Cerebellar nuclear complex (tissue), 1 donor: ENCODE data around the gene MSI2.

Experiments used
- DNase-seq, 2 experiments: peaks; one replicate each; lab custom pipeline; 2025; lab: John Stamatoyannopoulos, UW

Gene MSI2

DNA sequence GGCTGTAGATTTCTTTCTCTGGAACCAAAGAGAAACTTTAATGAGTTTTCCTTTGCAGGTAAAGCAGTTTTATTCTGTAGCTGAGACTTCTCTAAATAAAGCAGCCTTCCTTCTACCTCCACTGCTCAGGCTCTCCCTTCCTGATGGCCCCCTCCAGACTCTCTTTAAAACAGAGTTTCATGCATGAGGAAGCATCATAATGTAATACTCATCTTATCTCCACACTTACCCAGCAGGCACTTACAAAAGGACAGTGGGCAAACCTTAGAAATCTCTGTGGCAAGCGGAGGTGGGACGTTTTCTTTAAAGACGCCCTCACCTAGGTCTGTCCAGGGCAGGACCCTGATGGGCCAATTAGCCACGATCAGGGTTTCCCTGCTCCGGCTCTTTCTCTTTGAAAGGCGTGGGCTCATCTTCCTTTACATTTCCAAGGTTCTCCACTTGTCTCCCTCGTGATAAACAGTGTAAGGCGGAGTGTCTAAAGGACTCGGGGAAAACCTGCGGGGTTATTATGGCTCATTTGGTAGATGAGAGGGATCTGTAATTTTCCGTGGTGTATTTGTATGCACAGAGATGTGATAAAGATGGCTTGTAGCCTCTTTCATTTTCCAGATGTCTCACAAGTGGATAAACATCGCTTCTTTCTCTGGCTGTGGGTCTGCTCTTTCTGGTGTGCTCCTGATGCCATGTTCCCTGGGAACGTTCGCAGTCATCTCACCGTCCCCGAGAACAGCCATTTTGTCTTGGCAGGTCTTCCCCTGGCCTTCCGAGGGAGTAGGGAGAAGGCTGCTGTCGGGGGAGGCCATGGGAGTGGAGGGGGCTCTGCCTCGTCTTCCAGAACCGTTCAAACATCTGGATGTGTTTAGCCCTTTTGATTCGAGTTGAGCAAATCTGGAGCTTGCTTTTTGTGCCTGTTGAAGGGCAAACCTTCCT is 249.8 kb downstream of the MSI2 start:
- DNase-seq: no peak

DNA sequence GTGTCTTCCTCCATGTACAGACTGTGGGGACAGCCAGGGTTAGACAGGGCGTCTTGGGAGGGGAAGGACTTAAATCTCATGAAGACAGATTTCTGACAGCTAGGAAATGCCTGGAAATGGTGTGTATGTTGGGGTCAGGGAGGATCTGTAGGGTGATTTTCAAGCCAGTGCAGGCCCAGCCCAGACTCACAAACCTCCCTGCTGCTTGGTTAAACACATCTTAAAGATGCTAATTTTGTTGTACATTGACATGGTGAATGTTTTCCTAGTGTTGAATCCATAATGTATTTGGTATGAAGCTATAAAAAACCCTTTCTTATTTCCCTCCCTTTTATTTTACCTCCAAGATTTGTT is 250.4 kb downstream of the MSI2 start:
- no peak for DNase-seq

- DNase-seq: no peak
Observed at GRCh38 chr17:57507828-57508227, 251.5 kb downstream of the MSI2 start.

DNA sequence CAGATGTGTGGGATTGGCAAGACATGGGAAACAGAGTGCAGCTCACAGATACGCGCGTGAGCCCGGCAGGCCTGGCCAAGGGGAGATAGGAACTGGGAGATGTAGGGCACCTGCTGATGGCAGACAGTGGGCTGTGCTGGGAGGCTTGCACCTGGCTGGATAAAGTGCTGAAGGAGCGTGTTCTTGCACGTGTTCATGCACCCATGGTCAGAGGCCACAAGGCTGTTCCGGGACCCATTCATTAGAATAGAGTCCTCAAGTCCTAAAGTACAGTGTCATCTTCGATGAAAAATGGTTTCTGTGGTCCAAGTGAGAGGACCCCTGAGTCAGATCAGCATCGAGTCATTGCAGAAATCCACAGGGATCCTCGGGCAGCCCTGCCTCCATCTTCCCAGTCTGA is 252.3 kb downstream of the MSI2 start:
- DNase-seq: no peak

DNA sequence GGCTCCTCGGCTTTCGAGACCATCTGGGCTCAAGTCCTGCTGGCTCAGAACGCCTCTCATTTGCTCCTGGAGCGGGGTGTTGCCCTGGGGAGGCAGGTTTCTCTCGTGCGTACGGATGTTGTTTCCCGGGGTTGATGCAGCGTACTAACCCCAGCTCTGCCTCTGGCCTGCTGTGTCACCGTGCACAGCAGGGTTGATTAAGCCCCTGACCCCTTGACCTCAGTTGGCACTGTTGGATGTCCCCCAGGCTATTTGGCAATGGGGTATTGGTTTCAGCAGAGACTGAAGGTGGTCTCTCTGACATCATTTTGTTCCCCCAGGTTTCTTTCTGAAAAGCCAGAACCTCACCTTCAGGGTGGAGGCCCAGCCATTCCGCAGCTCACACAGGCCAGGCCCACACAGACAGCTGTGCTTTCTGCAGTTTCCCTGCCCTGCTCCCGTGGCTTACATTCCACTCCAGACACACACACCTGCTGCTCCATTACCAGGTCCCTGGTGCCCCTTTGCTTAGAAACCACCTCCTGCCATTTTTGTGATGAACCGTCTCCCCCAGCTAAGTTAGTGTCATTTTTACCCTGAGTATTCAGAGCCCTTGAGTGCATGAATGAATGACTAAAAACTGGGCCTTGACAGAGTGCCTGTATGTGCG is 255.3 kb downstream of the MSI2 start:
- DNase-seq: no peak

DNA sequence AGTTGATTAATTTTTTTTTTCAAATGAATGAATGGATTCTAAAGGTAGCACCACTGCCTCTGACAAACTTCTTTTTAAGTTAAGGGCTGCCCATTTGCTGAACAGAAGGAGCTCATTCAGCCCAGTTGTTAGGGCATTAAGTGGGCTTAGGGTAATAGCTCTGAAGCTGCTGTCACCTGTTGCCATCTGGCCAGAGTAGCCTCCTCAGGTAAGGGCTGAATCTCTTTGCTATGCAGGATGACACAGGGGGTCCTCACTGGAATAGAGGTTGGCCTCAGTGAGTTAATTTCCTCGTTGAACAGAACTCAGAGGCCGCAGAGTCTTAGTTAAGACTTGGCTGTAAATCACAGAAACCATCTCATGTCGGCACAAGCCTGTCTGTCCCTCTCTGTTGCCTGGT is 255.9 kb downstream of the MSI2 start:
- DNase-seq: no peak

DNA sequence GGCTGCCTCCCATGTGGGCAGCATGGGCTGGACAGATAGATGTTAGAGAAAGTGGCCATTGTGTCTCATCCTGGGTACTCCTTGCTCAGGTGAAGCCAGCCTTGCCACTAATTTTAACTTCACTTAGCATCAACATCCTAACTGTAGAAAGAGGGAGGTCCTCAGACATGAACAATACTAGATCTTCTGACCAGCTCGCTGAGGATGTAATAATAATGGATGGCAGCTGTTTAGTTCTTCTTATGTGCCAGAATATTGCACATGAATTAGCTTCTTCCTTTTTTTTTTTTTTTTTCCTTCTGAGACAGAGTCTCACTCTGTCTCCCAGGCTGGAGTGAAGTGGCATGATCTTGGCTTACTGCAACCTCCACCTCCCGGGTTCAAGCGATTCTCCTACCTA is 256.4 kb downstream of the MSI2 start:
- no peak for DNase-seq

DNA sequence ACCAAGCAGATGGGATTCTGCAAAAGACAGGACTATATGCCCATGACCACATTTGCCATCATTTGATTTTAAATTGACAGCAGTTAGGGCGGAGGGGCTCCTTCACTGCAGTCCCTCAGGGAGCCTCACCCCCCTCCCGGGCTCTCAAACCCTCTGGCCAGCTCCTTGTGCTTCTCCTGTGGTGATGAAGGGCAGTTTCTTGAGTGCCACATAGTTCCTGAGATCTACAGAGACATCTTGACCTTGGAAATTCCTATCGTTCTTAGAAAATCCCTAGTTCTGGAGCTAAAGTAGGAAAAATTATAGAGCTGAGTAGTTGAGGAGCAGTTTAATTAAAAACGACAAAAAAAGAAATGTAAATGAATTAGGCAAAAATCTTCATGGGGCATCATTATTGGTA is 257.2 kb downstream of the MSI2 start:
- DNase-seq: no peak

GRCh38 chr17:57514614-57515013 is 258.3 kb downstream of the MSI2 start:
- no peak for DNase-seq

DNA sequence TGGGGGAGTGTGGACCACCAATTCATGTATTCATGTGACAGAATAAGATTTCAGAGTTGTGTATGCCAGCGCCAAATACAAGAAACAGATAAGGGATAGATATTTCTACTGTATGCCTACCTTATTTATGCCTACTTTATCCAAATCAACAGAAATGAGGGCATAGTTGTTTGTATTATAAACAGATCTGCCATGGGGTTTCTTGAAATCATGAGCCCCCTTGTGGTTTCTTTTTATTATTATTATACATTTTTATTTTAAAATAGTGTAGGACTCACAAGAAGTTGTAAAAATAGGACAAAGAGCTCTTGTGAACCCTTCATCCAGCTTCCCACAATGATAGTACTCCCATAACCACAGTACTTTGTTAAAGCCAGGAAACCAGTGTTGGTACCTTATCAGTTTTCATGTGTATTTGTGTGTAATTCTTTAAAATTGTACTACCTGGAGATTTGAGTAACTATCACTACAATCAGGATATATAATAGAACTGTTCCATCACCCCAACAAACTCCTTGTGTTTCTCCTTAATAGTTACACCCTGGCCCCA is 259.4 kb downstream of the MSI2 start:
- no peak for DNase-seq

DNA sequence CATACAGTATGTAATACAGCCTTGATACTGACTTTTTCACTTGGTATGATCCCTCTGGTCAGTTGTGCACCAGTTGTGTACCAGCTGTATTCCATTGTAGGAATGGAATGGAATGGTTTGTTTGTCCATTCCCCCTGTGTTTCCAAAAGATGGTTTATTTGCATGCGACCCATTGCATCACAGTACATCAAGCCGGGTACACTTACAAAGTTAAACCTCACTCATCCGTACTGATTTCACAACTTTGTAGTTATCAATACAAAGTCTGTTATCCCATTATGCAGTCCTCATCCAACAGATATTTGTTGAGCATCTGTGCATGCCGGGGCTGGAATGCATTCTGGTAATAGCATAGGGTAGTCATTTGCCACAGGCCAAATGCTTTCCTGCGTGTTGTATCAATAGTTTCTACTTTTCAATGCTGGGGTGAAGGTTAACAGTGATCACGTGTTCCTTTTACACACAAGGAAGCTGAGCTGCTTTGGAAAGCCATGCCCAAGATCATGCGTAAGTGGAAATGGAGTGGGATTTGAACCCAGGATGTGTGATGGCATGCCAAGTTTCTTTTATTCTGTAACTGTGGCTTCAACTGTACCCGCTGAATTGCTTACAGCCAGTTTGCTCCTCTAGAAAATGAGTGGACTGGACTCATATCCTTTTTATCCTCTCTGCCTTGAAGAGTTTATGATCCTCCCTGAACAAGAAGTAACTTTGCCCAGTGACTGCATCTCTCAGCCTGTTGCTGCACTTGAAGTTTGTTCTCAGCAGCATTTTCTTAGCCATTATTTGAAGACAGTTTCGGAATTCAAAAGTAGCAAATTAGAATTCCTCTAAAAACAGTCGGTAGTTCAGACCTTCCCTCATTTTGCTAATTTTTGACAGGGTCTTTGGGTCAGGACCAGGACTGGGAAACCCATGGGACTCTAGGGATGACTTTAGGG is 260.2 kb downstream of the MSI2 start:
- no peak for DNase-seq

- no peak for DNase-seq
Observed at GRCh38 chr17:57517273-57517631, 260.9 kb downstream of the MSI2 start.

DNA sequence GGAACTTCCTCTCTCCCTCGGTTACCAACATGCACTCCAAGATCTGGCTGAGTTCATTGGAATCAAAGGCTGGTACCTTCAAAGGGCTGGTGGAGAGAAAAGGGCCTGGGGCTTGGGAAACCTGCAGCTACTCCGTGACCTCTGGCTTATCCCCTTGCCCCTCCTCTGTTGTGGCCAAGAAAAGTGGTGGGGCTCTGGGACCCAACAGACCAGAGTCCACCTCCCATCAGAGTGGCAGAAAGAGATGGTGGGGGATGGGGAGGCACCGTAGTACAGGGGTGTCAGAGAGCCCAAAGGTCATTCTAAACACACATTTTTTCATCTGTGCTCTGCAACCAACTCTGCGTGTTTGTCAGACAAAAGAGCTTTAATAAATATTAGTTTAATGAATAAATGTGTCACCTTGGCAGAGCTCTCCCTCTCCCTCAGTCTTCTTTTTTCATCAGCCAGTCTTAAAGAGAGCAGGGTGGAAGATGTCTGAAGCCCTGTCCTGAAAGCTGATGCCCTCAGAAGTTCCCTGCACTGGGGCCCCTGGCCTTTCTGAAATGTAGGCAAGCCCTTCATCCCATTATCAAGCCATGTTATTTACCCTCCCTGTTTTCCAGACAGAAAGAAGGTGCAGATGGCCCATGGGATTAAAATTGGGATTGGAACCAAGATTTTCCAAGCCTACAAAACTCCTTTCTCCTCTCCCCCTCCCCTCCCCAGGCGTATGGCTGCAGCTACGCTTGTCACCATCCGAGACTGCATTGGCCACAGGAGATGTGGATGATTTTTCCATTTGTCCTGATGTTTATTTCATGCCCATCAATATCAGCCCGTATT is 261.5 kb downstream of the MSI2 start:
- DNase-seq: no peak

- DNase-seq: no peak
Observed at GRCh38 chr17:57518587-57519581, 262.6 kb downstream of the MSI2 start.

DNA sequence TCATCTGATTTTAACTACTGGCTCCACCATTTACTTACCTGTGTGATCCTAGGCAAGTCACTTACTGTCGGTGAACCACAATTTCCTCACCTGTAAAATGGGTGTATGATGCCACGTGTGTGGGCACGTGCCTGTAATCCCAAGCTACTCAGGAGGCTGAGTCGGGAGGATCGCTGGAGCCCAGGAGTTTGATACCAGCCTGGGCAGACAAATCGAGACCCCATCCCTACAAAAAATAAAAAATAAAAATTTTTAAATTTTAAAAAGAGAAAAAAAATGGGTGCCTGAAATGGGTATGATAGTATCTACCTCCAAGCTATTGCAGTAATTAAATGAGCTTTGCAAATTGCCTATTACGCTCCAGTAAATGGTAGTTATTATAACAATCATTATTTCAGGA is 263.5 kb downstream of the MSI2 start:
- DNase-seq: no peak

- no peak for DNase-seq
Observed at GRCh38 chr17:57521606-57522005, 265.3 kb downstream of the MSI2 start.

DNA sequence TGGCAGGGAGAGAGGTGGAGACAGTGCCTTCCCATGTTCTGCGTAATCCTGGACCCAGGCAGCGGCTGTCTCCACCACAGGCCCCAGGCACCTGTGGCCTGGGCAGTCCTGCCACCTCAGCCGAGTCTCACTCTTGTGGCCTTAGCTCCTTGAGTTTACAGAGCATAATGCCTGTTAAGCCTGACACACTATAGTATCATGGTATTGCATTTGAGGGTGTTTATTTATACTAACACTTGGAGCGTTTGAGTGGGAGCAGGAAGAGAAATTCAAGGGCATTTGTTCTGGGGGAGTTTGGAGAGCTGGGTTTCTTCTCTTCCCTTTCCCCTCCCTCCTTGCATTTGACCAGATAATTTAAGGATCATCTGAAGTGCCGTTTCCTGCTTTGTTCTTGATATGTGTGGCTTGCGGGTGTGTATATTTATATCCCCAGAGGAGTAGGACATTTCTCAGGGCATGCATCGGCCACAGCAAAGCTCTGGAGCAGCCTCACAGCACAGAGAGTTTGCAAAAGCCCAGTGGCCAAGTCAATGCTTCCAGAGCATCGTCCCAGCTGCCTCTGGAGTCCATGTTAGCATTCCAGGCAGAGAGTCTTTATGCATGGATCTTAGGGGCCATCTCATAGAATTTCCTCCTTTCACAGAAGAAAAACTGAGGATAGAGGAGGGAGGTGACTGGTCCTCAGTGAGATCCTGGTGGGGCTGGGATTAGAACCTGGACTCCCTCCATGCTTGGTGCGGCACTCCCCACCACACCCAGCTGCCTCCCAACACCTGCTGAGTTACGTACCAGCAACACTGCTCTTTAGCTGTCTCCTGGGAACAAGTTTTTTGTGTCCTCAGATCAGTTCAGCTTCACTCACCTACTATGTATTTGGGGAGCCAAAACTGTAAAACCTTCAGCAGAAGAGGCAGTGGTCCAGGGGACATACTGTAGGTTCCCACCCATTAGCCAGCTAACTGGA is 266.0 kb downstream of the MSI2 start:
- DNase-seq: no peak

DNA sequence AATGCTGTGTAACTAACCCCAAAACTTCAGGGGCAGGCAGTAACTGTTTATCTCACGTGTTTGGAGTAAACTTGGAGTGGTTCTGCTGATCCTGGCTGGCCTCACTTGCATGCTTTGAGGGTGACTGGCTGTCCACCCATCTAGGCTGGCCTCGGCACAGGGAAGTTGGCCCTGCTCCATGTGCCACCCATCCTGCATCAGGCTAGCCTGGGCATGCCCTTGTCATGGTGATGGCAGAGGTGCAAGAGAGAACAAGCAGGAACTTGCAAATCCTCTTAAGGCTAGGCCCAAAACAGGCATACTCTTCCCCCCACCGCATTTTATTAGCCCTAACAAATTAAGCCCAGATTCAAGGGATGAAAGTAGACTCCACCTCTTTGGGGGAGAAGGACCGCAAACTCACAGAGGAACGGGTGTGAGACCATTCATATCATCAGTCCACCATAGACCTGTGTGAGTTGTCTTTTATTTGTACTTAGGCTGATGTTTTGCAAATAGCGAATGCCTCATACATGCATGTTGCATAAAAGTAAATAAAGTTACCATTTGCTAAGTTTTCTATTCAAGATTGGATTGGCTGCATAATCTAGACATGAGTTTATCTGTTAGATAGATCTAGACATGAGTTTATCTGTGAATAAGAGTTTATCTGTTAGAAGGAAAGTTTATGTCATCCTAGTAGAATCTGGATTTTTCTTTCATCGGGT is 267.8 kb downstream of the MSI2 start:
- no peak for DNase-seq
